Measurements from ENCODE around the gene BRWD1.

The BRWD1 gene

DNA sequence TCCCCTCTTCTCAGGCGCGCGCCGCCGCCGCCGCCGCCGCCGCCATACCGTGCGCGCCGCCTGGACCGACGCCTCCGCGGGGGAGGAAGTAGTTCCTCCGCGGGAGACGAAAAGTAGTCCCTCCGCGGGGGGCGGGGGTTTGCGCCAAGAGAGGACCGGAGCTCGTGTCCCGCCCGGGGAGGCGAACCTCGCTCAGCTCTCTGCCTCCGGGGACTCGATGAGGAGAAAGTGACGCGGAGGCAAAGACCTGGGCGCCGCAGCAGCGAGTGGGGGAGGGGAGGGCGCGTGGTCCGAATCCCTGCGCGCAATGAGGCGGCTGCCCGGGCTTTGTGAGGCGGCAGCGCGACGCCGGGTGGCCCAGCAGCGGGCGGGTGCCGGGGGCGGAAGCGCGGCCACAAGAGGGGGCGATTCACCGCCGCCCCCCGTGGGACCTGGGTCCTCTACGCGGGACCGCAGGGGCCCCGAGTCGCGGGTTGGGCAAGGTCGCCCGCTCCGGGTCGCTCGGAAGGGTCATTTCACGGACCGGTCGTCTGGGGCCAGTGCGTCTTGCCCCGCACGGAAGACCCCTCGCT is at the start of gene BRWD1:
Gene BRWD1, minus strand, starts transcription at position 62 of the 572 bp plus-strand sequence. CDS start 141 bp downstream, outside the sequence.
- peak; percentile 100 for DNase-seq

DNA sequence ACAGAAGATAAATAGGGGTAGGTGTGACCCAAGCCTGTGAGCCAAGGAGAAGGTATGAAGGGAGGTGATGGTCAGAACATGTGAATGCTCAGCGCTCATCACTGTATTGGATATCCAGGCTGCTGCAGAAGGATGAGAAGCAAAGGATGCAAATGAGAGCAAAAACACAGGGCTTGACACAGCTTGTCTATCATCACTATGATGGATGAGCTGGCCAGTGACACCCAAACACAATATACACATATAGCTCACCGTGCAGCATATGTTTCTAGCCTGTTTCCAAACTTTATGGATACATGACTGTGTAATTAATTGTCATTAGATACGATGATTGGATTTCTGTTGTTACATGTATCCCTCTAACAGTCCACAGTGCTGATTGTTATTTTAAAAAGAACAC is 49.3 kb upstream of the BRWD1 start:
- DNase-seq: no peak

DNA sequence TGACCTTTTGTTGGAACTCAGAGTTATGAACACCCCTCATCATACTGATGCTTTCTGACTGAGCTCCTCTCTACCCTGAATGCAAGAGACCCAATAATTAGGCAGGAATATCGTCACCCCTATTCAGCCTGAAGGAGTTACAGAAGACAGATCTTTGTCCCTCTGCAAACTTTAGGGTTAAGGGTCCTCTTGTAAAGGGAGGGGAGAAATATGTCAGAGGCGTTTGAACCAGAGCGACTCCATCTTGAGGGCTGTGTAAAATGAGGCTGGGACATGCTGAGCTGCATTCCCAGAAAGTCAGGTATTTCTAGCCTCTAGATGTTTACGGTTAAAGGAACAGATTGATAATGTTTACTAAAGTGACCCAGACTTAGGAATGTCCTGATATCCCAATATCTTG is 46.0 kb upstream of the BRWD1 start:
- DNase-seq: no peak

DNA sequence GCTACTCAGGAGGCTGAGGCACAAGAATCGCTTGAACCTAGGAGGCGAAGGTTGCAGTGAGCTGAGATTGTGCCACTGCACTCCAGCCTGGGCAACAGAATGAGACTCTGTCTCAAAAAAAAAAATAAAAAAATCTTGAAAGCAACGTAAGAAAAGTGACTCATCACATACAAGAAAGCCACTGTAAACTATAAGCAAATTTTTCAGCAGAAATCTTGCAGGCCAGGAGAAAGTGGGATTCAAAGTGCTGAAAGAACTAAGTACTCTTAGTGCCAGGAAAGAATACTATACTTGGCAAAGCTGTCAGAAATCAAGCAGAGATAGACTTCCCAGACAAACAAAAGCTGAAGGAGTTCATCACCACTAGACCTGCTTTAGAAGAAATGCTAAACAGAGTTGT is 39.9 kb upstream of the BRWD1 start:
- DNase-seq: no peak

DNA sequence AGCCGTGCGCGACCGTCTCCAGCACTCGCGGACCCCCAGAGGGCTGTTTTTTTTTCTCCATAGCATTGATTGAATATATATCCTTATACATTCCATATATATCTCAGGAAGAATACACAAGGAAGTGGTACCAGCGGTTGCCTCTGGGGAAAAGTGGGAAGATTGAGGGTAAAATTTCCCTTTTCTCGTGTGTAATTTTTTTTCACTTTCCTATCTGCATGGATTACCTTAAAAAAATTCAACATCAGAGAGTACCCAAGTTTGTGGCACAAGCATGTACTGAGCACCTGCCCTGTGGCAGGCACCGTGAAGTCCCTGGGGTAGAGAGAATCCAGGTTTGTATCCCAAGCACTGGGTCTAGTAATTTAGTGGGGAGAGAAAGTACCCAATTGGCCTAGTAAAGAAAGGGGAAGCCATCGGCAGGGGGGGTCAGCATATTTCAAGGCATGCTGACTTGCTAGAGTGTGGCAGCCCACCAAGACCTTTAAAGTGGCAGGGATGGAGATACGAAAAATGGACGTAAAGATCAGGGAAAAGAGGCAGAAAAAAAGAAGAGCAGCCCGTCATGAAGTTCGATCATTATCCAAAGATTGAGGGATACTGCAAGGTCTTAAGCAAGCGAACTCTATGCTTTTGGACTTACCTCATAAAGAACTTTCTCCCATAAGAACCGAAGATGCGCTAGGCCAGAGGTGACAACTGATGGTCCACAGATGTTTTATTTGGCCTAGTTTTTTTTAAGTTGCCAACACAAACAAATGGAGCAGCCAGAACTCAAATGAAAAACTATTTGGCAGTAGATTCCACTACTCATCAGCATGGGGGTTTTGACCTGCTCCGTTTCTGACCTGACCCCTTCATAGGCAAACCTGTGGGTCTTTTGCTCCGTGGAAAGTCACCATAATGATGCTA is 36.9 kb upstream of the BRWD1 start:
- DNase-seq: no peak

DNA sequence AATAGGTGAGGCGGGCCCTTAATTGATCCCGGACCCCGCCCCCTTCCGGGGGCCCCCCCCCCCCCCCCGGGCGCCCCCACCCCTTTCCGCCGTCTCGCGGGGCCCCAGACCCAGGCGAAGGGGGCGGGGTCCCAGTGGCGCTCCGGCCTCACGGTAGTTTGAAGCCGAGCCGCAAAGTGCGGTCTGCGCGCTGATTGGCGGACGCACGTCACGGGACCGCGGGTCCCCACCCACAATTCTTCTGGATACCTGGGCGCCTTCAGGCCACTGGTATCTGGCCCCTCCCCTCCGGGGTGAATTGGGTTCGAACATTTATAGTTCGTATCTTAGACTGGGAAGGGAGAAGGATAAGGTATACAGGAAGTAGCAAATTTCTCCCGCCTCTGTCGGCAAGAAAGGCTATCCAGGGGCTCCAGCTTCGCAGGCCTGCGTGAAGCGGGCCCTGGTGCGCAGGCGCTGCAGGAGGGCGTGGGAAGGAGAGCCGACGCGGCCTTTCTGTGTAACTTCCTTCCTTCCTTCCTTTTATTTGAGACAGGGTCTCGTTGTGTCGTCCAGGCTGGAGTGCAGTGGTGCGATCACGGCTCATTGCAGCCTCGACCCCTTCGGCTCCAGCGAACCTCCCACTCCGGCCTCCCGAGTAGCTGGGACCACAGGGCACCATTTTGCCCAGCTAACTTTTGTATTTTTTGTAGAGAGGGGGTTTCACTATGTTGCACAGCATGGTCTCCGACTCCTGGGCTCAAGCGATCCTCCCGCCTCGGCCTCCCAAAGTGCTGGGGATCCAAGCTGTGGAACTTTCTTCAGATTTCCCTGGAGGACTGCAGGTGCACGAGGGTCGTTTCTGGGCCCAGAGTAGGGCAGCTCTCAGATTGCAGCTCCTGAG is 36.0 kb upstream of the BRWD1 start:
- peak; percentile 97 for DNase-seq

DNA sequence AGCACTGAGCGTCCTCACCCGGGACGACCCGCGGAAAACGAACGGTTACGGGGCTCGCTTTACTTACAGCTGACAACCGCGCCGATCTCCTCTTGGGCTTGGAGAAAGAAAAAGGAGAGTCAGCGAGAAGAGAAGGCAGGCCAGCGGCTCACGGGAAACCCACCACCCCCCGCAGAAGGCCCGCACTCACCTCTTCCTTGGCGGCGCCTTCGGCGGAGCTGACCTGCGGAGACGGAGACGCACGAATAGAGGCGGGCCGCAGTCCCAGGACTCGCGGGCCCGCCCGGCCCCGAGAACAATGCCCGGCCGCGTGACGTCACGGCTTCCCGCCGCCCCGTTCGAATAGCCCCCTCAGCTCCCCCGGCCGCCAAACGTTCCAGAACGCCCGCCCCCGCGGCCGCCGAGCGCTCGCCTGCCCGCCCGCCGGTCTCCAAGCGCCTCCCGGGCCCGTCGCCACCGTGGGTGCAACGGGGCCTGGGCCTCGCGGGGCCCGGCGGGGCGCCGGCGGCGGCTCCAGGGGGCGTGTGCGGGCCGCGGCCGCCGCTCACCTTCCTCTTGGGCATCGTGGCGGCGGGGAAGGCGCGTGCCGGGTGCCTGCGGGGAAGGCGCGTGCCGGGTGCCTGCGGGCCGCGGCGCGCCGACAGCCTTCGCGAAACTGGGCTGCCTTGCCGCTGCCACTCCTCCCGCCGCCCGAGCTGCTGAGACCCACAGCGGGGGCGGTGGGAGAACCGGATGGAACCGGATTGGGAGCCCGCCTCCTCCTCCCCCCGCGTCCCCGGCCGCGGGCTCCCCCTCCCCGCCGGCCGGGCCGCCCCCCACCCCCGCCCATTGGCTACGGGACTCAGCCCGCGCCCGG is 35.2 kb upstream of the BRWD1 start, which contains the start of gene HMGN1:
Gene HMGN1, minus strand, starts transcription at position 734 of the 856 bp plus-strand sequence. Its CDS starts 171 bp downstream, at position 563.
- peak; percentile 92 for DNase-seq

DNA sequence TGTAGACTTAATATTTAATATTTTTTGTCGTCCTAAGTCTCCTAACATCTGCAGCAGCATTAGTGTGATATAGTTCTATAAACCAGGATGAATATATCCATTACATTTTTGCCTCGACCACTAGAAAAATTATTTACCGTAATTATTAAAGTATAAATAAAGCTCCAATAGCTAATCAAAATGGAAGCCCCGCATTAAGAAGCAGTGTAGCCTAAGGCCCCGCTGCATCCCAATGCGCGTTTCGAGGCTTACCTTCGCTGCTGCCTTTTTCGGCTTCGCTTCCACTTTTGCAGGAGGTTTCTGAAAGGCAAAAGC is 34.6 kb upstream of the BRWD1 start:
- DNase-seq: no peak

DNA sequence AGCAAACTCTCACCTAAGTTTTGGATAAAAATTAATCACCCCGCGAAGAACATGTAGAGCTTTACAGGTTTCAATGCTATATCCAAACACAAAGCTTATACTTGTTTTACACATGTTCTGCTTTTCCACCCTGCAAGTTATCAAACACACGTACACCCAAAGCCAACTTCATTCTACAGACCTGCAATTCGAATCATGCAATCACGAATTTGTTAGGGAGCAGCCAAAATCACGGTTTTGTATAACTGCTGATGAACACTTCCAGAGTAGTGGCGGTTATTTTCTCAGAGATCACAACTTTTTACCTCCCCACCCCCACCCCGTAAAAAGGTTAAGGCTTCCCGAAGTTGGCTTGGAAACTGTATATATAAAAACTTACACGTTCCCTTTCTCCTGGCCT is 34.1 kb upstream of the BRWD1 start:
- peak; percentile 19 for DNase-seq

DNA sequence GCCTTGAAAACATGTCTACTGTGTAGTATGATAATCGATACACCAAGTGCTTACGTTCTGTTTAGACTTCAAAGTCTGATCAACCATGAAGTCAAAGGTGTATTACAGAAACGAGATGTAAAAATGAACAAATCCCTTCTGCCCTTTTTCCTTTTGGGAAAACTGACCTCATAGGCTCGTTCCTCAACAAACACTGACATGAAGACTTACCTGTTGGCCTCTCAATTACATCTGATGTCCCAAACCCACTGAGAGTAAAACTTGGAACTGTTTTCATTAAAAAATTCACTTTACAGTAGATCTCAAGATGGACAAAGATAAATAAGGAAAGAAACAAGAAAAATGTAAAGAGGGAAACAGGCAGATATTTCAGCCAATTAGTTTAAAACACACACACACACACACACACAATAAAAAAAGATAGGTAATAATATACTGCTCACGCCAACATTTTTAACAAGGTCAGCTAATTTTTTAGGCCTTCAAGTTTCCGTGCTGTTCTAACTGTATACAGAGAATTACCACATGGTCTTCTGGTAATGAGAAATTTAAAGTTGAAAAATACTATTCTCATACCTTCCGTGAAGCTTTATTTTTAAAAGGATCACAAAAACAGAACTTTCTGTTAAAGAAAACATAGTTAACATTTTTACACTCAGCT is 33.4 kb upstream of the BRWD1 start:
- no peak for DNase-seq

DNA sequence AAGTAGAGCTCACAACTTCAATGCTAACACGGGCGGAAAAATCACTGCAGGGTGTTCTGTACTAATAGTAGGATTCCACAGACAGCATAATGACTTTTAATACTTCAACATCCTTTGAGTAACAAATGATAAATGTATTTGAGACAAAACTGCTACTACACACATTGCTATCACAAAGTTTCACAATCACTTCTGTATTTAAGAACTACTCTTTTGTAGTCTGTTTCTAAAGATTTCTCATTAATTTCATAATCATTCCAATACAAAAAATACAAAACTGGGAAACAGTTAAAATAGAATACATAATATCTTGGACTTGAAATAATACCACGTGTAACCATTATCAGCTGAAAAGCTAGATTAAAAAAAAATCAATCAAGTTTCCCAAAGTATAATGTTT is 32.8 kb upstream of the BRWD1 start:
- no peak for DNase-seq

DNA sequence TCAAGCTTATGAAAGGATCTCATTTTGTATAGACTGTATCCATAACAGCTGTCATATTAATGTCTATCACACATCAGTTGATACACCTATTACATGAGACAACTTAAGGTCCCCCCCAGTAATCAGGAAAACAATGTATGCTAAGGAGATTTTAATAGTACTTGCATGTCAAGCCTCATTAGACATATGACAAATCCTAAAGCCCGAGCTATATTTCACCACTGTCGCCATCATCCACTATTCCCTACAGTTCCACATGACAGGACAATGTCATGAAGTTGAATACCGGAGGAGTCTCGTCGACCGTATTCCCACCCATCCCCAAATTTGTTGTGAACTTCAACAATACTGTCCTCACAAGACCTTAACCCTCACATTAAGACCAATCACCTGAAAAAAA is 32.0 kb upstream of the BRWD1 start:
- peak; percentile 48 for DNase-seq

DNA sequence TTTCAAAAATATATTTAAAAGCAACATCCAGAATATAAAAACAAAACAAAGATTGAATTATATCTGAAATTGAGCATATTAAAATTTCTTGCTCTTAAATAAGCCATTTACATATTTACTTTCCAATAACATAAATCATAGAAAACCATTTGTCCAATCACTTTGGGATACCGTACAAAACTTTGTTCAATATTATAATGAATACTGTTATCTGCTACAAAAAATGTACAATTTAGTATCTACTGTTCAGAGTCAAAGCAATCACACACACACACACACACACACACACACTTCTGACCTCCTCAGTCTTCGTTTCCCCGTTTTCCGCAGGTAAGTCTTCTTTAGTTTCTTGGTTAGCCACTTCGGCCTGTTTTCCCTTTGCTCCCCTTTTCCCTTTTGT is 31.4 kb upstream of the BRWD1 start:
- no peak for DNase-seq

DNA sequence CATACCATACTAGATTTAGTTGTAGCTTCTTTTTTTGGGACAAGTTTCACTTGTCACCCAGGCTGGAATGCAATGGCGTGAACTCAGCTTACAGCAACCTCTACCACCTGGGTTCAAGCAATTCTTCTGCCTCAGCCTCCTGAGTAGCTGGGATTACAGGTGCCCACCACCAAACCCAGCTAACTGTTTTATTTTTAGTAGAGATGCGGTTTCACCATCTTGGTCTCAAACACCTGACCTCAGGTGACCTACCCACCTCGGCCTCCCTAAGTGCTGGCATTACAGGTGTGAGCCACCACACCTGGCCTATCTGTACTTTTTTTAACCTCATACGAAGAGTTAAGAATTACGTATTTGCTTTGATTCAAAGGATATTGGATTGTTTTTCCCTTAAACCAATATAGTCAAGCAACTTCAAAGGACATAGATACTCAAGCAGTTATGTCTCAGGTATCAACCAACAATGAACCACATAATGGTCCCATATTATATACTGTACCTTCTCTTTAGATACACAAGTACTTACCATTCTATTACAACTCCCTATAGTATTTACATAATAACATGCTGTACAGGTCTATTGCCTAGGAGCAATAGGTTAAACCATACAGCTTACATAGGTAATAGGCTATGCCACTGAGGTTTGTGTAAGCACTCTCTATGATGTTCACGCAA is 28.0 kb upstream of the BRWD1 start:
- no peak for DNase-seq

DNA sequence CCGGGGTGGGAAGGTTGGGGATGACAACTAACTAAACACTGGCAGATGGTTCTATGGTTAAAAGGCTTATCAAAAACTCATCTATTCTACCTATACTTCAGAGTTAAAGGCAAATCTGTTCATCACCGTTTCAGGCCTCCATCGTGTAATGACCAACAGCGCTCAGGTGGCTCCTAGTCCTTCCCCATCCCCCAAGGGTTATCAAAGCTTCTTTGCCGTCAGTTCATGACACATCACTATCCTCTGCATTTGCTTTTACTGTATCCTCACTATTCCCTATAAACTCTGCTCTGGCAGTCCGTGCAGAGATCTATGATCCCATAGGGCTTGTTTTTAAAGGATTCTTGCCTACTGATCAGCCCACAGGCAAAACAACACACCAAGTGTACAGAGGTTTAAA is 27.3 kb upstream of the BRWD1 start:
- DNase-seq: no peak

DNA sequence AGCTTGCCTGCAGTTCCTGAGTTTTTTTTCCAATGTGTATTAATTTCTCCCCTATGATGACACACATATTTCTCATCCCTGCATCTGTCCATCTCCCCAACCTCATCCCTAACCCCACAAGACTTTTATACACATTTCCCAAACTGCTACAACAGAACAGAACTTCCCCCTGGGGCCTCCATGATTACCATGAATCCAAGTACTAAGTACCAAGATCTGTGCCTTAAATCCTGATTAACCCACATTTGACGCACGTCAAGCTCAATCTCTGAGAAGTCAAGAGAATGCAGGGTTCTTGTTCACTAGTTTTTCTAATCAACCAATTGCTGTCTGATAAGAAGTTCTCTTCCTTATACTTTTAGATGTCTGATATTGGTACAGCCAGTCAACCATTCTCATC is 25.8 kb upstream of the BRWD1 start:
- DNase-seq: no peak

DNA sequence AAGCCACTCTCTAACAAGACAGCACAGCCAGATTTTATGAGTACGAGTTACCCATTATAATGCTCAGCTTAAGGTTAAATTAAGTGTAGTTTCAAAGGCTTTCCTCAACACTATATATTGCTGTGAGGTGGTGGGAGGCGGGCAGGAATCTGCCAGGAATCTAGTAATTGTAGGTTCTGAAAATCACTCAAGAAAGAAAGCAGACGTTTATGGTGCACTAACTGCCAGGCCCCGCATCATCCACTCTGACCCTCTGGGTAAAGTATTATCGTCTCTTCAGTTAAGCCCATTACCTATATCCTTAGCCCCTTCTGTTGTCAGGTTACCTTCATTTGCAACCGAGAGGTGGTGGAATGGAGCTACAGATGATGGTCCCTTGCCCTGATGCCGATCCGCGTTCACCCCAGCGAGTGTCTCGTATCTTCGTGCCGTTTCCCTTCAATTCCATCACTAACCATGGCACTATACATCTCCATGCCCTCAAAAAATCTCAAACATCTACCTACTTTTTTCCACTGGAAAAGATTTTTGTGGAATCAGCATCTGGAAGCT is 23.1 kb upstream of the BRWD1 start:
- DNase-seq: no peak

DNA sequence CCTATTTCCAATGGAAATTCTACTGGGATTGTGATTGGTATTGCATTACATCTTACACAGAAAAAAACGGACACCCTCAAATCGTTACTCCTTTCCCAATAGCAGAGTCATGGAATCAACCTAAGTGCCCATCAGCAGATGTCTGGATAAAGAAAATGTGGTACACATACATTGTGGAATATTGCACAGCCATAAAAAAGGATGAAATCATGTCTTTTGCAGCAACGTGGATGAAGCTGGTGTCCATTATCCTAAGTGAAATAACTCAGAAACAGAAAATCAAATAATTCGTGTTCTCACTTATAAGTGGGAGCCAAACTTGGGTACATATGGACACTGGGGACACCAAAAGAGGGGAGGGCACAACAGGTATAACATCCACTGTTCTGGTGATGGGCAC is 21.2 kb upstream of the BRWD1 start:
- no peak for DNase-seq

DNA sequence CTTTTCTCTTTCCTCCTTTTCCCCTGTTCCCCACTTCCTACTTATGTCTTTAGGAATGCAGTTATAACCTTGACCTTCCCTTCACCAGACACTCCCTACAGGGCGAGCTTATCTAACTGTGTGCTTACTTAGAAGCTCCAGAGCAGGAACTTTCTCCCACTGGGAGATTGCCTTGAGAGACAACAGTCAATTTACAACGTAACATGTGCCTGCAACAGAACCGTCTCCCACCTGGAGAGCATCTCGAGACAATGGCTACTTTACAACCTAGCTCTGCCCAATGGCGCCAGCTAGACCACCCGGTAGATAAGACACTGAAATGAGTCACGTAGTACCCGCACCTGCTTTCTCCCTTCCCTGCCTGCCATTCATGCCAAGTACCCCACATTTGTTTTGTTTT is 18.7 kb upstream of the BRWD1 start:
- no peak for DNase-seq

DNA sequence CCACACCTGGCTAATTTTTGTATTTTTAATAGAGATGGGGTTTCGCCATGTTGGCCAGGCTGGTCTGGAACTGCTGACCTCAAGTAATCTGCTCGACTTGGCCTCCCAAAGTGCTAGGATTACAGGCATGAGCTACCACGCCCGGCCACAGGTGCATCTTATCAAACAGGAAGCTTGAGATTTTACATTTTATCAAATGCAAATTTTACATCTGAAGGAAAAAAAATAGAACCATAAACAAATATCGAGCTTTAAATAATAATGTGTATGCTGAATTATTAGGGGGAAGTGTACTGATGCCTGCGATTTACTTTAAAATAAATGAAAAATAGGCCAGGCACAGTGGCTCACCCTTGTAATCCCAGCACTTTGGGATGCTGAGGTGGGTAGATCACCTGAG is 16.6 kb upstream of the BRWD1 start:
- DNase-seq: no peak

DNA sequence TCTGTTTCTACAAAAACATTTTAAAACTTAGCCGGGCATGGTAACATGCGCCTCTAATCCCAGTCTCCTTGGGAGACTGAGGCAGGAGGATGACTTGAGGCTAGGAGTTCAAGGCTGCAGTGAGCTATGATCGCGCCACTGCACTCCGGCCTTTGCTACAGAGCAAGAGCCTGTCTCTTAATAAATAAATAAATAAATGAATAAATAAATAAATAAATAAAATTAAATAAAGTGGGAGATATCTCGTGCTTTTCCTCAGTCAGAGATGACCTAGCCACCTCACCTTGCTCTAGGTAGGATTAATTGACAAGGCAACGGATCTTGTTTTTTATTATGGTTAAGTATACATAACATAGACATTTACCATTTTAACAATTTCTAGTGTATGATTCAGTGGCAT is 14.3 kb upstream of the BRWD1 start:
- no peak for DNase-seq

Measured in retina (tissue), 1 donor.